NCI-H2029 treated with DMSO at 0.1 percent for 48 hours (cell line): ENCODE data around the gene CDIP1.

Experiments used
- DNase-seq: peaks from one replicate; lab custom pipeline; 2025; lab: John Stamatoyannopoulos, UW

Gene CDIP1

DNA sequence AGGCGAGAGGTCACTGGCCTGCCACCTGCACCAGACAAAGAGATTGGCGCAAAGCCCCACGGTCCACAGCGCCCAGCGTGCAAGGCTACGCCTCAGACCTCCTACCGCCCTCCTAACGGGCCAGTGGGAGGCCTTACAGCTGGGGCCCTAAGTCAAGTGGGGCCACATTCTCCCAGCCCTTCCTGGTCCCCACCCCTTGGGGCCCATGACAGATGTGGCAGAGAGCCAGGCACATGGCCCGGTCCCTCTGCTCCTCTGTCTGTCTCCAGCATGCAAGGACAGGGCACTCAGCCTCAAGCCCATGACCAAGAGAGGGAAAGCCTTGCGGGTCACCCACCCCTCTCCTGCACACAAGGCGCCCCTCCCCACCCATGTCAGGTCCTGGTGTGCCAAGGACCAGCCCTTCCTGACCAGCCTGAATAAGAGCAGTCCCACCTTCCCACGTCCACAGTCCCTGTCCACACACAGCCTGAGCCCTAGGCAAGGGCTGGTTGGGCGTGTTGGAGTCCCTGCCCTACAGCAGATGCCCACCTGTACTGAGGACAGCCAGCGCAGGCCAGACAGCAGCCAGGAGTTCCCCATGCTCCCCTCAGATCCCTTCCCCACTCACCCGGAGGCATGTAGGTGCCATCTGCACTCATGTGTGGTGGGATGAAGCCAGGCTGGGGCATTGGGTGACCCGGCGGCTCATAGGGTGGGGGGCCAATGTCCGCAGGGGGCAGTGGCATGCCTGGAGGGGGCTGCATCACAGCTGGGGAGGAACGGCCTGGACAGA is 25.3 kb downstream of the CDIP1 start:
- DNase-seq = no peak

DNA sequence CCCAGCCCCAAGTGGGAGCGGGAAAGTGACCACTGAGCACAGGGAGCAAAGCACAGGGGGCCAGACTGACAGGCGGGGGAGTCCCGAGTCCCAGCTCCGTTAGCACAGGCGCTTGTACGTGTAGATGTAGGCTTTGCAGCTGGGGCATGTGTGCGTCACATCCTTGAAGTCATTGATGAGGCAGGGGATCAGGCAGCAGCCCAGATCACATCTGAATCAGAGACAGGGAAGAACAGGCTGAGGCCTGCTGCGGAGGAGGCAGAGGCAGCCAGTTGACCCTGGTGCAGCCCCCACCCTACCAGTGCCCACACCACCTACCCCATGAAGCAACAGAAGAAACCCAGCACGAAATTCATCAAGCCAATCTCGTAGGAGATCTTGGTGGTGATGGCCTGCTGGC is 26.1 kb downstream of the CDIP1 start:
- DNase-seq = no peak

- DNase-seq = no peak
Observed at GRCh38 chr16:4511441-4512082, 27.0 kb downstream of the CDIP1 start.

- no peak for DNase-seq
Observed at GRCh38 chr16:4510747-4511426, 27.7 kb downstream of the CDIP1 start.

DNA sequence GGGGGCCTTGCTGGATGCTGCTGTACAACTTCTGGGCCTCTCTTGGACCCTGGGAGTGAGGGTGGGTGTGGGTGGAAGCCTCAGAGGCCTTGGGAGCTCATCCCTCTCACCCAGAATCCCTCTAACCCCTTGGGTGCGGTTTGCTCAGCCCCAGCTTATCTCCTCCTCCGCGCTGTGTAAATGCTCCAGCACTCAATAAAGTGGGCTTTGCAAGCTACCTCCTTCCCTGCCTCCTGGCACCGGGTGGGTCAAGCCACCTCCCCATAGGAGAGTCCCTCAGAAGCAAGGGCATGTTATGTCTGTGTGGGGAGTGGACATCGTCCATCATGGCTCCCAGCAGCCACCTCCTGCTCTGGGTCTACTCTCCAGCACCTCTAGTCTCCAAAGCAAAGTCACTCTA is 28.4 kb downstream of the CDIP1 start:
- no peak for DNase-seq

- DNase-seq = no peak
Observed at GRCh38 chr16:4509420-4509819, 29.2 kb downstream of the CDIP1 start.

DNA sequence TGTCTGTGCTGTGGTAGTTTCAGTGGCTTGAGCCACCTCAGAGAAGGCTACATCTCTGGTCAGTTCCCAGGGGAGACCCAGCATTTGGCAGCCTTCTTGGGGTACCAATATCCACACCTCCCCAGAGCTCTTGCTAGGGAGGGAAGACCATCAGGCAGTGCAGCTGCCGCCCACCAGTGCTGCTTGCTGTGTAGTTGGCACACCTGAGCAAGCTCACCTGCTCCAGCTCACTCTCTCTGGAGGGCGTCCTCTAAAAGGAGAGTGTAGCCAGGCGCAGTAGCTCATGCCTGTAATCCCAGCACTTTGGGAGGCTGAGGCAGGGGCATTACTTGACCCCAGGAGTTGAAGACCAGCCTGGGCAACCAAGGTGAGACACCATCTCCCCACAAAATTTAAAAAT is 29.8 kb downstream of the CDIP1 start:
- no peak for DNase-seq

GRCh38 chr16:4507588-4508345 is 30.8 kb downstream of the CDIP1 start:
- DNase-seq = no peak

- peak; percentile 42 for DNase-seq
Observed at GRCh38 chr16:4506450-4506849, 32.1 kb downstream of the CDIP1 start.

GRCh38 chr16:4505356-4506147 is 33.0 kb downstream of the CDIP1 start:
- DNase-seq = no peak

DNA sequence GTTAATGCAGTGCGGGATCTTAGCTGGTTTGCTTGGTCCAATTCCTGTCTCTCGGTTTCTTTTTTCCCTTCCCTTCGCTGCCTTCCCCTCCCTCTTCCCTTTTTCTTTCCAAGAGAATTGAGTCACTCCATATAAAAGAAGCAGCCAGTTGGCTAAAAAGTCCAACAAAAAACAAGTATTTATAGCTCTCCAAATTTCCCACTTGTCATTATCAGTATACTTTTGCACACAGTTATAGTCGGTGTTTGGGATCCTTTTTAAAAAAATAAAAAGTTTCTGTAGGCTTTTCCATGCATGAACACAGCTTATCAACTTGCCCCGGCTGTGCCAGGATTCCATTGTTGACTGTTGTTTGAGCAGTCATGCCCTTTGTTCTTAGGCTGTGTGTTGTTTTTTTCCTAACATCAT is 37.5 kb downstream of the CDIP1 start:
- no peak for DNase-seq

GRCh38 chr16:4500272-4500671 is 38.3 kb downstream of the CDIP1 start:
- DNase-seq = no peak

GRCh38 chr16:4499196-4499555 is 39.4 kb downstream of the CDIP1 start:
- no peak for DNase-seq

- no peak for DNase-seq
Observed at GRCh38 chr16:4498546-4499195, 39.9 kb downstream of the CDIP1 start.

DNA sequence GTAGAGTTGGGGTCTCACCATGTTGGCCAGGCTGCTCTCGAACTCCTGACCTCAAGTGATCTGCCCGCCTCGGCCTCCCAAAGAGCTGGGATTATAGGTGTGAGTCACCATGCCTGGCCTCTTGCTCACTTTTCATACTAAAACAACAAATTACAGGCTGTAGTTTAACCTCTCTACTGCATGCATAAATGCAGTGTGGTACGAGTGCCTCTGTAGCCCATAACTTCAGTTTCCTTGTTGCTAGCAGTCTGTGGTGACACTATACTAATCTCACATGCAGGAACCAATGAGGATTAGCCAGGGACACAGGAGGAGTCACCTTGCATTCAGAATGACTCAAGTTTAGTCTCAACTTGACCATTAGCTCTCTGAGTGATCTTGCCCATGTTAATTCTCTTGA is 42.3 kb downstream of the CDIP1 start:
- no peak for DNase-seq

DNA sequence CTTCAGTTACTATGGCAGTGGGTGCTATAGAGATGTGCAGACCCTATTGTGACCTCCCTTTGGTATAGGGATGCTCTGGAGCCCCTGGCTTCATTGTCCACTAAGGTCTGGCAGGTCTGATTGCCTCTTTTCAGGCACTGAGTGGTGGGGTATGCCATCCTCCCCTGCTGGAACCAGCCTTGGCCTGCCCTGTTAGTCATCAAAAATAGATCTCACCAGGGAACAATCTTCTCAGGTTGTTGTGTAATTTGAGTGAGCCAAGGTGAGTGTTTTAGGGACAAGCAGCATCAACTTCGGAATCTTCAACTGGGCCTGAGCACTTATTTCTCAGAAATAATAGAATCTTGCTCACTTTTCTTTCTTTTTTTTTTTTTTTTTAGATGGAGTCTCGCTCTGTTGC is 42.8 kb downstream of the CDIP1 start:
- no peak for DNase-seq

DNA sequence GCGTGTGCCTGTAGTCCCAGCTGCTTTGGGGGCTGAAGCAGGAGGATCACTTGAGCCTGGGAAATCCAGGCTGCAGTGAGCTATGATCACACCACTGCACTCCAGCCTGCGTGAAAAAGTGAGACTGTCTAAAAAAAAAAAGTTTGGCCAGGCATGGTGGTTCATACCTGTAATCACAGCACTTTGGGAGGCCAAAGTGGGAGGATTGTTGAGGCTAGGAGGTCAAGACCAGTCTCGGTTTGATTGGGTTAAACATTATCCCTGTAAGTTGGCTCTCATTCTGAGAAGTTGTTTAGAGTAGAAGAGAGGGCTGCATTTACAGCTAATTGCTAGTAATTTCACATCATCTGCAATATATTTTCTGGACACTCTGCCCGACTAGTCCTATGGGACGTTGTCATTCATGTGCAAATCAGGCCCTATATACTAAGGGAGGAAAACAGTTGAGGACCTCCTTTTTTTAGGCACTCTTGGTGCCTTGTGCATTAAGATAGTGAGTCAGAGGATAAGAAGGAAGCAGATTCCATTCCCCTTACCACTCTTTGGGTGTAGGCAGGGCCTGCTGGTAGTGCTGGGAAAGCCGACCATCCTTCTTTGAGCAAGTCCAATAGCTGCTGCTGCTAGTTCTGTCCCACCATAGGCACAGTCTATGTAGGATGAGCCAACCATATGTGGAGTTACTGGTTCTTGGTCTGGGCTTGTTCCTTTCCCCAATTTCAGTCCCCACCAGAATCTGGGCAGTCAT is 43.7 kb downstream of the CDIP1 start:
- no peak for DNase-seq

- no peak for DNase-seq
Observed at GRCh38 chr16:4491898-4492297, 46.7 kb downstream of the CDIP1 start.

- no peak for DNase-seq
Observed at GRCh38 chr16:4489030-4489429, 49.5 kb downstream of the CDIP1 start.

- DNase-seq = no peak
Observed at GRCh38 chr16:4488499-4488967, 50.0 kb downstream of the CDIP1 start.
